Esophagus muscularis mucosa (tissue), 4 donors: ENCODE data around the gene SPATA33. TPM values are rescaled to one million over a fixed set of nuclear protein-coding genes. Genes with fewer than 3 reads are reported as not detected.

Source experiments
- DNase-seq: peaks from one replicate; pipeline ENCODE4 v3.0.0-alpha.2; 2017; ENCODE audit errors: extremely low spot score
- H3K27ac ChIP-seq, 4 donors: fragments of 200-600 bp; sonication (generic); replicated peaks in 1 of 4; 1 replicate in 3 of 4; 2 replicates in 1 of 4; pipeline ENCODE4 v1.5.1; 2016 to 2019; ENCODE audit warnings: mild to moderate bottlenecking in 1 of 4
- H3K27me3 ChIP-seq, 4 donors: fragments of 200-600 bp; sonication (generic); one replicate each; pipeline versions ENCODE4 v1.5.1 to v1.6.0; 2016 to 2019
- H3K36me3 ChIP-seq, 4 donors: fragments of 200-600 bp; sonication (generic); one replicate each; pipeline ENCODE4 v1.5.1; 2016 to 2019
- H3K4me1 ChIP-seq, 4 donors: fragments of 200-600 bp; sonication (generic); one replicate each; pipeline ENCODE4 v1.5.1; 2016 to 2019
- H3K4me3 ChIP-seq, 4 donors: fragments of 200-600 bp; sonication (generic); 1 replicate in 2 of 4; 2 replicates in 2 of 4; pipeline ENCODE4 v1.5.1; 2016 to 2019; ENCODE audit warnings: mild to moderate bottlenecking in 4 of 4, moderate library complexity in 1 of 4
- H3K9me3 ChIP-seq, 4 donors: fragments of 200-600 bp; sonication (generic); 1 replicate in 3 of 4; 2 replicates in 1 of 4; pipeline ENCODE4 v1.5.1; 2016 to 2019
- CTCF ChIP-seq, 3 experiments: fragments of 200-600 bp in 2 of 3; fragments of 450-650 bp in 1 of 3; sonication (generic) in 2 of 3; IDR thresholded peaks; one replicate each; pipeline ENCODE4 v1.5.1; 2017 to 2019; ENCODE audit warnings: antibody characterized with exemption in 3 of 3, mild to moderate bottlenecking in 2 of 3, moderate library complexity in 1 of 3
- EP300 ChIP-seq: sonication (generic); formaldehyde crosslinking; IDR thresholded peaks from one replicate; pipeline ENCODE4 v1.6.1; 2017; ENCODE audit warnings: antibody characterized with exemption
- POLR2A ChIP-seq: fragments of 450-650 bp; IDR thresholded peaks from one replicate; pipeline ENCODE4 v1.6.1; 2017; ENCODE audit warnings: antibody characterized with exemption, moderate library complexity, mild to moderate bottlenecking, low read depth
- POLR2AphosphoS5 ChIP-seq, 2 donors: sonication (generic); formaldehyde crosslinking; IDR thresholded peaks; one replicate each; pipeline ENCODE4 v1.6.1; 2017; ENCODE audit warnings: antibody characterized with exemption in 2 of 2
- WGBS: methylation state at CpG from one replicate; pipeline ENCODE4 v1.1.5; 2018; 5-methylcytosine and 5-hydroxymethylcytosine counted together
- intact Hi-C: fragments of 100-400 bp; cut with DNase I; formaldehyde crosslinking; loops from one replicate; pipeline ENCODE4 v1.15.1; 2023
- total RNA-seq, 4 donors: library from RNA; depleted of rRNA; stranded (reverse); fragments of >200 nt; gene quantifications; one replicate each; pipeline versions ENCODE4 v1.1.0 to v1.2.1, GENCODE V29; 2016

Gene SPATA33
- total RNA-seq, 4 donors from 2014 or later = 2.2 to 4.9 (median 3.6) TPM

- no peak overlapping the region for H3K27ac ChIP-seq
- no peak for DNase-seq
- H3K9me3 ChIP-seq = no peaks in the 10 kb centered on the region
- H3K4me1 ChIP-seq = no peaks in the 10 kb centered on the region
- H3K36me3 ChIP-seq = peaks cover 0 to 9% (median 1%) of the 10 kb centered on the region in 4 donors
- TF ChIP-seq EP300 (no peak), POLR2AphosphoS5 (IDR thresholded peaks at IDR 0.05) (no peak), CTCF (IDR thresholded peaks at IDR 0.05) (no peak), POLR2A (no peak)
- no peak overlapping the region for H3K4me3 ChIP-seq
- 82% methylated on average over 16 of the region's 16 CpGs for WGBS
- H3K27me3 ChIP-seq = no peaks in the 10 kb centered on the region
- intact Hi-C loops = no loop called here
Observed at GRCh38 chr16:89672177-89672941, 14.7 kb downstream of the SPATA33 start.

- TF ChIP-seq EP300 (no peak), POLR2A (no peak), CTCF (IDR thresholded peaks at IDR 0.05) (no peak), POLR2AphosphoS5 (IDR thresholded peaks at IDR 0.05) (no peak)
- no peaks in the 10 kb centered on the region for H3K4me1 ChIP-seq
- no peak overlapping the region for H3K4me3 ChIP-seq
- no peak overlapping the region for H3K27ac ChIP-seq
- WGBS = 98% methylated on average over 2 of the region's 2 CpGs
- no peaks in the 10 kb centered on the region for H3K27me3 ChIP-seq
- no peaks in the 10 kb centered on the region for H3K9me3 ChIP-seq
- intact Hi-C loops = no loop called here
- no peaks in the 10 kb centered on the region for H3K36me3 ChIP-seq
- DNase-seq = no peak
Observed at GRCh38 chr16:89678258-89678657, 20.6 kb downstream of the SPATA33 start.

GRCh38 chr16:89685916-89686315 lies 28.3 kb downstream of the SPATA33 start:
- intact Hi-C loops = no loop called here
- Histone ChIP-seq H3K9me3 (no peaks in the 10 kb centered on the region), H3K4me3 (peak overlapping the region in 3 of 4 donors; percentile 86 to 96 (median 91)), H3K27ac (no peak overlapping the region), H3K4me1 (peaks cover 9 to 21% (median 18%) of the 10 kb centered on the region in 4 donors), H3K27me3 (no peaks in the 10 kb centered on the region), H3K36me3 (peaks cover 3 to 20% (median 13%) of the 10 kb centered on the region in 4 donors)
- TF ChIP-seq CTCF (IDR thresholded peaks at IDR 0.05) (no peak), EP300 (no peak), POLR2AphosphoS5 (IDR thresholded peaks at IDR 0.05) (no peak), POLR2A (no peak)
- no CpG with 5 or more reads among the region's 1 CpG for WGBS
- no peak for DNase-seq

GRCh38 chr16:89686520-89687091 lies 29.0 kb downstream of the SPATA33 start, which contains the start of gene CDK10:
Gene CDK10, plus strand, starts transcription at chr16:89686689. Its CDS starts 22 bp downstream, at chr16:89686711.
- H3K4me1 ChIP-seq = peaks cover 9 to 21% (median 18%) of the 10 kb centered on the region in 4 donors
- H3K27me3 ChIP-seq = no peaks in the 10 kb centered on the region
- H3K27ac ChIP-seq = peak within 1 kb of the TSS; percentile 83 to 93 (median 88)
- DNase-seq = peak; percentile 96
- intact Hi-C loops = no loop called here
- WGBS = 4% methylated on average over 5 of the region's 67 CpGs
- TF ChIP-seq POLR2A (peak; percentile 5), CTCF (IDR thresholded peaks at IDR 0.05) (no peak), POLR2AphosphoS5 (IDR thresholded peaks at IDR 0.05) (peak; percentile 81 to 91)
- peaks cover 9 to 27% (median 19%) of the 10 kb centered on the region in 4 donors for H3K36me3 ChIP-seq
- H3K9me3 ChIP-seq = no peaks in the 10 kb centered on the region
- peak within 1 kb of the TSS; percentile 86 to 99 (median 94) for H3K4me3 ChIP-seq
